ENCODE results near the gene IFITM10. TPM values are rescaled to one million over a fixed set of nuclear protein-coding genes. Genes with fewer than 3 reads are reported as not detected.

Gene IFITM10
- total and polyA plus RNA-seq, 10 of the 15 experiments (the other 5 are each of a cell fraction or from before 2014, with no cell fraction given), result 0.04 to 0.27 TPM; not detected in 8

DNA sequence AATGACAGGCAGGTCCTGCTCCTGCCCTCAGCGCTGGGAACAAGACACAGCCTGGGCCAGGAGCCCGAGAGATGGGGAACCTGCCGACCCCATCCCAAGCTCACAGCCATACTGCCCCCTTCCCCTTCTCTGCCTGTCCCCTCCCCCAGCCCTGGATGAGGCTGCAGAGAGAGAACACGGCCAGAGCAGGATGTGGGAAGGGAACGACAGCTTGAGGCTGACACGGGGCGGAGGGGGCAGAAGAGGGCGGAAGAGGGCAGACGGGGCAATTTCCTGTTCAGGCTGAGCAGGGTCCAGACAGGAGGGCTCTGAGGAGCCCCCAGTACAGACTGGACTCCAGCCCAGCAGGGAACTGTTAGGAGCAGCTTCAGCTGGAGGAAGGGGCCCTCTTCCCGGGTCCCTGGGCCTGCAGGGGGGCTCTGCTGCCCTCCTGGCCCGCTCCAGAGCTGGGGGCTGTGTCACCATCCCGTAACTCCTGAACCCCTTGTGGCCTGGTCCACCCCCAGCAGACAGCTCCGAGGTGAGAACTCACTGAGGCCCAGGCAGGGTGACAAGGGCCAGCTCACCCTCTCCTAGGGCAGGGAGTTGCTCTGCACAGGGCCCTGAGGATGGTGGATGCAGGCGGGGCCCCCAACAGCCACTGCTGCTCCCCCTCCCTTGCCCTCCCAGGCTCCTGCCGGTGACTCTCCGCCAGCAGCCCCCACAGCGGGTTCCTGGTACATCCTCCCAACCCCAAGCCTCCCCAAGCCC lies 7.6 kb upstream of the IFITM10 start:
- 61% methylated on average over 12 of the region's 17 CpGs for WGBS (ENCODE audit: insufficient coverage, insufficient replicate concordance, low lambda C conversion rate, missing lambda C conversion rate)
- TF ChIP-seq ZNF217 (IDR thresholded peaks at IDR 0.05) (no peak), FOXM1 (IDR thresholded peaks at IDR 0.05; ENCODE audit: low read depth, low read length) (no peak), SMC3 (IDR thresholded peaks at IDR 0.05; ENCODE audit: borderline replicate concordance, low read length) (no peak), ZZZ3 (IDR thresholded peaks at IDR 0.05; ENCODE audit: control insufficient read depth, insufficient read length, low read depth) (no peak), RELA (IDR thresholded peaks at IDR 0.05; ENCODE audit: borderline replicate concordance, partially characterized antibody) (no peak), TBL1XR1 (IDR thresholded peaks at IDR 0.05; ENCODE audit: low read depth, low read length) (no peak), STAT1 (conservative IDR thresholded peaks at IDR 0.05) (no peak)
- TF ChIP-seq, protein P1, sequence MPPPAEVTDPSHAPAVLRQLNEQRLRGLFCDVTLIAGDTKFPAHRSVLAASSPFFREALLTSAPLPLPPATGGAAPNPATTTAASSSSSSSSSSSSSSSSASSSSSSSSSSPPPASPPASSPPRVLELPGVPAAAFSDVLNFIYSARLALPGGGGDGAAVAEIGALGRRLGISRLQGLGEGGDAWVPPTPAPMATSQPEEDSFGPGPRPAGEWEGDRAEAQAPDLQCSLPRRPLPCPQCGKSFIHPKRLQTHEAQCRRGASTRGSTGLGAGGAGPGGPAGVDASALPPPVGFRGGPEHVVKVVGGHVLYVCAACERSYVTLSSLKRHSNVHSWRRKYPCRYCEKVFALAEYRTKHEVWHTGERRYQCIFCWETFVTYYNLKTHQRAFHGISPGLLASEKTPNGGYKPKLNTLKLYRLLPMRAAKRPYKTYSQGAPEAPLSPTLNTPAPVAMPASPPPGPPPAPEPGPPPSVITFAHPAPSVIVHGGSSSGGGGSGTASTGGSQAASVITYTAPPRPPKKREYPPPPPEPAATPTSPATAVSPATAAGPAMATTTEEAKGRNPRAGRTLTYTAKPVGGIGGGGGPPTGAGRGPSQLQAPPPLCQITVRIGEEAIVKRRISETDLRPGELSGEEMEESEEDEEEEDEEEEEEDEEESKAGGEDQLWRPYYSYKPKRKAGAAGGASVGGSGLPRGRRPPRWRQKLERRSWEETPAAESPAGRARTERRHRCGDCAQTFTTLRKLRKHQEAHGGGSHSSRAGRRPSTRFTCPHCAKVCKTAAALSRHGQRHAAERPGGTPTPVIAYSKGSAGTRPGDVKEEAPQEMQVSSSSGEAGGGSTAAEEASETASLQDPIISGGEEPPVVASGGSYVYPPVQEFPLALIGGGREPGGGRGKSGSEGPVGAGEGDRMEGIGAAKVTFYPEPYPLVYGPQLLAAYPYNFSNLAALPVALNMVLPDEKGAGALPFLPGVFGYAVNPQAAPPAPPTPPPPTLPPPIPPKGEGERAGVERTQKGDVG (CRISPR knock-in tag; IDR thresholded peaks at IDR 0.05), result no peak
- TF ChIP-seq, protein P2, sequence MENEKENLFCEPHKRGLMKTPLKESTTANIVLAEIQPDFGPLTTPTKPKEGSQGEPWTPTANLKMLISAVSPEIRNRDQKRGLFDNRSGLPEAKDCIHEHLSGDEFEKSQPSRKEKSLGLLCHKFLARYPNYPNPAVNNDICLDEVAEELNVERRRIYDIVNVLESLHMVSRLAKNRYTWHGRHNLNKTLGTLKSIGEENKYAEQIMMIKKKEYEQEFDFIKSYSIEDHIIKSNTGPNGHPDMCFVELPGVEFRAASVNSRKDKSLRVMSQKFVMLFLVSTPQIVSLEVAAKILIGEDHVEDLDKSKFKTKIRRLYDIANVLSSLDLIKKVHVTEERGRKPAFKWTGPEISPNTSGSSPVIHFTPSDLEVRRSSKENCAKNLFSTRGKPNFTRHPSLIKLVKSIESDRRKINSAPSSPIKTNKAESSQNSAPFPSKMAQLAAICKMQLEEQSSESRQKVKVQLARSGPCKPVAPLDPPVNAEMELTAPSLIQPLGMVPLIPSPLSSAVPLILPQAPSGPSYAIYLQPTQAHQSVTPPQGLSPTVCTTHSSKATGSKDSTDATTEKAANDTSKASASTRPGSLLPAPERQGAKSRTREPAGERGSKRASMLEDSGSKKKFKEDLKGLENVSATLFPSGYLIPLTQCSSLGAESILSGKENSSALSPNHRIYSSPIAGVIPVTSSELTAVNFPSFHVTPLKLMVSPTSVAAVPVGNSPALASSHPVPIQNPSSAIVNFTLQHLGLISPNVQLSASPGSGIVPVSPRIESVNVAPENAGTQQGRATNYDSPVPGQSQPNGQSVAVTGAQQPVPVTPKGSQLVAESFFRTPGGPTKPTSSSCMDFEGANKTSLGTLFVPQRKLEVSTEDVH (IDR thresholded peaks at IDR 0.05; ENCODE audit: low read depth, partially characterized antibody), result no peak
- TF ChIP-seq, protein P3, sequence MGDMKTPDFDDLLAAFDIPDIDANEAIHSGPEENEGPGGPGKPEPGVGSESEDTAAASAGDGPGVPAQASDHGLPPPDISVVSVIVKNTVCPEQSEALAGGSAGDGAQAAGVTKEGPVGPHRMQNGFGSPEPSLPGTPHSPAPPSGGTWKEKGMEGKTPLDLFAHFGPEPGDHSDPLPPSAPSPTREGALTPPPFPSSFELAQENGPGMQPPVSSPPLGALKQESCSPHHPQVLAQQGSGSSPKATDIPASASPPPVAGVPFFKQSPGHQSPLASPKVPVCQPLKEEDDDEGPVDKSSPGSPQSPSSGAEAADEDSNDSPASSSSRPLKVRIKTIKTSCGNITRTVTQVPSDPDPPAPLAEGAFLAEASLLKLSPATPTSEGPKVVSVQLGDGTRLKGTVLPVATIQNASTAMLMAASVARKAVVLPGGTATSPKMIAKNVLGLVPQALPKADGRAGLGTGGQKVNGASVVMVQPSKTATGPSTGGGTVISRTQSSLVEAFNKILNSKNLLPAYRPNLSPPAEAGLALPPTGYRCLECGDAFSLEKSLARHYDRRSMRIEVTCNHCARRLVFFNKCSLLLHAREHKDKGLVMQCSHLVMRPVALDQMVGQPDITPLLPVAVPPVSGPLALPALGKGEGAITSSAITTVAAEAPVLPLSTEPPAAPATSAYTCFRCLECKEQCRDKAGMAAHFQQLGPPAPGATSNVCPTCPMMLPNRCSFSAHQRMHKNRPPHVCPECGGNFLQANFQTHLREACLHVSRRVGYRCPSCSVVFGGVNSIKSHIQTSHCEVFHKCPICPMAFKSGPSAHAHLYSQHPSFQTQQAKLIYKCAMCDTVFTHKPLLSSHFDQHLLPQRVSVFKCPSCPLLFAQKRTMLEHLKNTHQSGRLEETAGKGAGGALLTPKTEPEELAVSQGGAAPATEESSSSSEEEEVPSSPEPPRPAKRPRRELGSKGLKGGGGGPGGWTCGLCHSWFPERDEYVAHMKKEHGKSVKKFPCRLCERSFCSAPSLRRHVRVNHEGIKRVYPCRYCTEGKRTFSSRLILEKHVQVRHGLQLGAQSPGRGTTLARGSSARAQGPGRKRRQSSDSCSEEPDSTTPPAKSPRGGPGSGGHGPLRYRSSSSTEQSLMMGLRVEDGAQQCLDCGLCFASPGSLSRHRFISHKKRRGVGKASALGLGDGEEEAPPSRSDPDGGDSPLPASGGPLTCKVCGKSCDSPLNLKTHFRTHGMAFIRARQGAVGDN (IDR thresholded peaks at IDR 0.05), result no peak
- TF ChIP-seq, protein P4, sequence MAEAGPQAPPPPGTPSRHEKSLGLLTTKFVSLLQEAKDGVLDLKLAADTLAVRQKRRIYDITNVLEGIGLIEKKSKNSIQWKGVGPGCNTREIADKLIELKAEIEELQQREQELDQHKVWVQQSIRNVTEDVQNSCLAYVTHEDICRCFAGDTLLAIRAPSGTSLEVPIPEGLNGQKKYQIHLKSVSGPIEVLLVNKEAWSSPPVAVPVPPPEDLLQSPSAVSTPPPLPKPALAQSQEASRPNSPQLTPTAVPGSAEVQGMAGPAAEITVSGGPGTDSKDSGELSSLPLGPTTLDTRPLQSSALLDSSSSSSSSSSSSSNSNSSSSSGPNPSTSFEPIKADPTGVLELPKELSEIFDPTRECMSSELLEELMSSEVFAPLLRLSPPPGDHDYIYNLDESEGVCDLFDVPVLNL (IDR thresholded peaks at IDR 0.05; ENCODE audit: low read depth, low read length), result no peak

More for the DNA sequence above, 7.6 kb upstream of the IFITM10 start:
- Histone ChIP-seq H3K4me2 (ENCODE audit: control insufficient read depth, insufficient read depth) (no peak overlapping the region), H3K27me3 (replicated peaks in 1 of 2; ENCODE audit: control insufficient read depth in 2 of 2, insufficient read depth in 2 of 2, low read length in 1 of 2) (no peaks in the 10 kb centered on the region), H3K36me3 (ENCODE audit: control insufficient read depth in 2 of 2, insufficient read depth in 2 of 2, low read length in 1 of 2) (no peaks in the 10 kb centered on the region), H3K4me1 (ENCODE audit: control insufficient read depth, insufficient read depth, low read length) (peaks cover 6% of the 10 kb centered on the region), H4K20me1 (ENCODE audit: control insufficient read depth, insufficient read depth) (no peaks in the 10 kb centered on the region; the same call in 1 of the 2 replicates), H3K27ac (ENCODE audit: control insufficient read depth, insufficient read depth) (no peak overlapping the region), H3K9ac (ENCODE audit: control insufficient read depth, insufficient read depth, low read length) (no peak overlapping the region), H2AFZ (ENCODE audit: control insufficient read depth, low read depth, low read length) (no peak overlapping the region), H3K4me3 (no peak overlapping the region), H3K9me3 (replicated peaks; ENCODE audit: control insufficient read depth, insufficient read depth, low read length) (no peaks in the 10 kb centered on the region), H3K79me2 (ENCODE audit: control insufficient read depth, insufficient read depth, low read length) (no peaks in the 10 kb centered on the region)
- FAIRE-seq, result no peak
- ATAC-seq, result peak; percentile 28; the same call in 2 of the 3 replicates
- ChIA-PET SMC1A (ENCODE audit: uncharacterized antibody, unreplicated experiment) (no interaction called here), RAD21 (ENCODE audit: unreplicated experiment) (no interaction called here), CTCF (no interaction called here), POLR2A (no interaction called here)
- in situ Hi-C loops (cut with MboI), result no loop called here
- no peak for DNase-seq (ENCODE audit: low read depth, low spot score)
- BruUV-seq (replicated peaks), result no TSS peak
- intact Hi-C loops (cut with micrococcal nuclease; ENCODE audit: unreplicated experiment), result no loop called here

All from GM12878 (cell line).